NB4 (cell line): ENCODE measurements around the gene NAALADL2.

ENCODE experiments used
- MAX ChIP-seq: IDR thresholded peaks from 2 replicates; pipeline ENCODE4 v1.6.1; 2011; ENCODE audit warnings: low read depth, low read length
- MYC ChIP-seq: IDR thresholded peaks from 2 replicates; pipeline ENCODE4 v1.6.1; 2011; ENCODE audit warnings: low read depth, low read length
- POLR2A ChIP-seq: IDR thresholded peaks from 2 replicates; pipeline ENCODE4 v1.6.1; 2011; ENCODE audit warnings: mild to moderate bottlenecking; ENCODE audit not compliant: insufficient read length; ENCODE audit errors: extremely low read depth
- TF ChIP-seq, protein P1 (sequence below): IDR thresholded peaks from one replicate; pipeline ENCODE4 v1.5.1; 2012; ENCODE audit warnings: low read depth, low read length

DNA sequence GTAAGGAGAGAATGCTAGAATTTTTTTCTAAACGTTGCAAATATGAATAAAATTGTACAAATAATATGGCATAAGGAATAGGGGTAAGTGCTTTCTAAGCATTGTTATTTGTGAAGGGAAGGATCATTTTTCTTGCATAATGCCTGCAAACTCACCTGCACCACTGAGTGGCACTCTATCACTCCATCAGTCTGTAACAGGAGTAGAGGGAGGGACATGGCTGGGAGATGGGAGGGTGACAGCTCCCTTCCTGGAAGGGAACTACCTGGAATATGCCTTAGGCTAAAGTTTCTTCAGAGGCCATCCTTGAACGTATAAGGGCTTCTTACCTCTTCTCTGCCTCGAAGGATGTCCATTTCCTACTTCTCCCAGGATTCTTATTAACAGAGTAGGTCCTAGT, 3.0 kb downstream of the NAALADL2 start:
- TF ChIP-seq POLR2A: no peak
- TF ChIP-seq, protein P1, sequence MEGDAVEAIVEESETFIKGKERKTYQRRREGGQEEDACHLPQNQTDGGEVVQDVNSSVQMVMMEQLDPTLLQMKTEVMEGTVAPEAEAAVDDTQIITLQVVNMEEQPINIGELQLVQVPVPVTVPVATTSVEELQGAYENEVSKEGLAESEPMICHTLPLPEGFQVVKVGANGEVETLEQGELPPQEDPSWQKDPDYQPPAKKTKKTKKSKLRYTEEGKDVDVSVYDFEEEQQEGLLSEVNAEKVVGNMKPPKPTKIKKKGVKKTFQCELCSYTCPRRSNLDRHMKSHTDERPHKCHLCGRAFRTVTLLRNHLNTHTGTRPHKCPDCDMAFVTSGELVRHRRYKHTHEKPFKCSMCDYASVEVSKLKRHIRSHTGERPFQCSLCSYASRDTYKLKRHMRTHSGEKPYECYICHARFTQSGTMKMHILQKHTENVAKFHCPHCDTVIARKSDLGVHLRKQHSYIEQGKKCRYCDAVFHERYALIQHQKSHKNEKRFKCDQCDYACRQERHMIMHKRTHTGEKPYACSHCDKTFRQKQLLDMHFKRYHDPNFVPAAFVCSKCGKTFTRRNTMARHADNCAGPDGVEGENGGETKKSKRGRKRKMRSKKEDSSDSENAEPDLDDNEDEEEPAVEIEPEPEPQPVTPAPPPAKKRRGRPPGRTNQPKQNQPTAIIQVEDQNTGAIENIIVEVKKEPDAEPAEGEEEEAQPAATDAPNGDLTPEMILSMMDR: no peak
- TF ChIP-seq MYC: no peak
- TF ChIP-seq MAX: no peak
